GM23338 (cell line): ENCODE measurements around the gene SOS2. TPM values are rescaled to one million over a fixed set of nuclear protein-coding genes. Genes with fewer than 3 reads are reported as not detected.

Experiments used
- ATAC-seq: fragments of 200-7000 bp; cut with Tn5 transposase; 3 replicates; pipeline ENCODE4 v1.9.1; 2020
- DNase-seq: peaks from one replicate; pipeline ENCODE4 v3.0.0-alpha.2; 2015; ENCODE audit warnings: low spot score
- H2AFZ ChIP-seq: fragments of 200-600 bp; sonication (generic); 2 replicates; pipeline ENCODE4 v1.8.0; 2016; ENCODE audit warnings: antibody characterized with exemption, mild to moderate bottlenecking, moderate library complexity
- H3F3A ChIP-seq: fragments of 200-600 bp; sonication (generic); replicated peaks from 2 replicates; pipeline ENCODE4 v1.8.0; 2017; ENCODE audit warnings: antibody characterized with exemption, mixed run types, low read depth
- H3K27ac ChIP-seq: fragments of 200-600 bp; sonication (generic); 2 replicates; pipeline ENCODE4 v1.6.1; 2016; ENCODE audit warnings: low read depth
- H3K27me3 ChIP-seq: fragments of 200-600 bp; sonication (generic); 2 replicates; pipeline ENCODE4 v1.8.0; 2016; ENCODE audit warnings: mild to moderate bottlenecking, mixed run types, moderate library complexity; ENCODE audit not compliant: insufficient read depth
- H3K36me3 ChIP-seq: fragments of 200-600 bp; sonication (generic); 2 replicates; pipeline ENCODE4 v1.8.0; 2016; ENCODE audit warnings: mild to moderate bottlenecking; ENCODE audit not compliant: insufficient read depth
- H3K4me1 ChIP-seq: fragments of 200-600 bp; sonication (generic); 2 replicates; pipeline ENCODE4 v1.8.0; 2016; ENCODE audit warnings: mild to moderate bottlenecking, moderate library complexity; ENCODE audit not compliant: insufficient read depth
- H3K4me2 ChIP-seq: fragments of 200-600 bp; sonication (generic); 2 replicates; pipeline ENCODE4 v1.7.1; 2017; ENCODE audit warnings: mixed run types
- H3K4me3 ChIP-seq: fragments of 200-600 bp; sonication (generic); 2 replicates; pipeline ENCODE4 v1.6.1; 2016; ENCODE audit warnings: mixed run types
- H3K79me2 ChIP-seq: fragments of 200-600 bp; sonication (generic); replicated peaks from 2 replicates; pipeline ENCODE4 v1.8.0; 2017; ENCODE audit warnings: mild to moderate bottlenecking; ENCODE audit not compliant: insufficient read depth
- H3K9me2 ChIP-seq: fragments of 200-600 bp; sonication (generic); 2 replicates; pipeline ENCODE4 v1.8.0; 2017; ENCODE audit not compliant: insufficient read depth
- H4K20me1 ChIP-seq: fragments of 200-600 bp; sonication (generic); replicated peaks from 2 replicates; pipeline ENCODE4 v1.8.0; 2017; ENCODE audit warnings: mild to moderate bottlenecking; ENCODE audit not compliant: insufficient read depth
- H3K27ac Mint-ChIP-seq: 2 replicates; pipeline ENCODE4 v1.8.0; 2020; ENCODE audit warnings: inconsistent platforms, mild to moderate bottlenecking, moderate library complexity, mixed read lengths
- H3K27me3 Mint-ChIP-seq: 3 replicates; pipeline ENCODE4 v1.8.0; 2022; ENCODE audit warnings: low read depth, mild to moderate bottlenecking, moderate library complexity, mixed read lengths, inconsistent platforms; ENCODE audit not compliant: insufficient read depth, poor library complexity
- H3K36me3 Mint-ChIP-seq: 3 replicates; pipeline ENCODE4 v1.8.0; 2021; ENCODE audit warnings: low read depth, mild to moderate bottlenecking, inconsistent platforms, moderate library complexity, mixed read lengths
- H3K4me1 Mint-ChIP-seq: 3 replicates; pipeline ENCODE4 v1.8.0; 2020; ENCODE audit warnings: mild to moderate bottlenecking, inconsistent platforms, mixed read lengths
- H3K4me3 Mint-ChIP-seq: 3 replicates; pipeline ENCODE4 v1.8.0; 2021; ENCODE audit warnings: moderate library complexity, mild to moderate bottlenecking, inconsistent platforms, mixed read lengths
- H3K9me3 Mint-ChIP-seq: 3 replicates; pipeline ENCODE4 v1.8.0; 2020; ENCODE audit warnings: moderate library complexity, mild to moderate bottlenecking, inconsistent platforms, mixed read lengths
- CREB1 ChIP-seq: fragments of 250-450 bp; sonication (Bioruptor Pico); IDR thresholded peaks from 2 replicates; pipeline ENCODE4 v1.5.0; 2020; ENCODE audit warnings: low read depth, mild to moderate bottlenecking, moderate library complexity
- CTCF ChIP-seq, 2 experiments: fragments of 200-600 bp in 1 of 2; sonication (generic) in 1 of 2; conservative IDR thresholded peaks; 2 replicates each; pipeline versions ENCODE4 v1.5.1 to v1.6.1; 2016 to 2017; ENCODE audit warnings: antibody characterized with exemption in 2 of 2, low read depth in 2 of 2, mild to moderate bottlenecking in 2 of 2, moderate library complexity in 1 of 2
- NANOG ChIP-seq: IDR thresholded peaks from 2 replicates; pipeline ENCODE4 v1.6.1; 2016; ENCODE audit warnings: antibody characterized with exemption, borderline replicate concordance
- POLR2AphosphoS5 ChIP-seq: IDR thresholded peaks from 2 replicates; pipeline ENCODE4 v1.6.1; 2016; ENCODE audit warnings: antibody characterized with exemption, low read depth
- STAT1 ChIP-seq: IDR thresholded peaks from one replicate; pipeline ENCODE4 v1.6.1; 2016; ENCODE audit warnings: antibody characterized with exemption; ENCODE audit not compliant: unreplicated experiment
- ZNF114 ChIP-seq: fragments of 250-450 bp; sonication (Bioruptor Pico); IDR thresholded peaks from 2 replicates; pipeline ENCODE4 v1.5.0; 2020; ENCODE audit warnings: mild to moderate bottlenecking, moderate library complexity
- ZNF331 ChIP-seq: fragments of 250-450 bp; sonication (Bioruptor Pico); IDR thresholded peaks from 2 replicates; pipeline ENCODE4 v1.5.0; 2020; ENCODE audit warnings: low read depth, mild to moderate bottlenecking, moderate library complexity
- polyA plus RNA-seq: library from polyadenylated mRNA; unstranded; fragments of >200 nt; fragmentation: Nextera tagmentation; extraction: Ambion mirVana; gene quantifications from 2 replicates; pipeline ENCODE4 v1.2.1, GENCODE V29; 2016
- total RNA-seq: library from RNA; depleted of rRNA; stranded (reverse); fragments of >200 nt; shearing (Covaris generic); gene quantifications from 2 replicates; pipeline ENCODE4 v1.2.3, GENCODE V29; 2014
- TF ChIP-seq, protein P1 (sequence below): fragments of 250-450 bp; sonication (Bioruptor Pico); IDR thresholded peaks from 2 replicates; pipeline ENCODE4 v1.5.0; 2020; ENCODE audit warnings: mild to moderate bottlenecking, moderate library complexity

The SOS2 gene
- total and polyA plus RNA-seq, 2 experiments from 2014 or later: 3.5 to 11.4 TPM

GRCh38 chr14:50070840-50071548 is 160.4 kb downstream of the SOS2 start (continued):
- TF ChIP-seq, protein P1, sequence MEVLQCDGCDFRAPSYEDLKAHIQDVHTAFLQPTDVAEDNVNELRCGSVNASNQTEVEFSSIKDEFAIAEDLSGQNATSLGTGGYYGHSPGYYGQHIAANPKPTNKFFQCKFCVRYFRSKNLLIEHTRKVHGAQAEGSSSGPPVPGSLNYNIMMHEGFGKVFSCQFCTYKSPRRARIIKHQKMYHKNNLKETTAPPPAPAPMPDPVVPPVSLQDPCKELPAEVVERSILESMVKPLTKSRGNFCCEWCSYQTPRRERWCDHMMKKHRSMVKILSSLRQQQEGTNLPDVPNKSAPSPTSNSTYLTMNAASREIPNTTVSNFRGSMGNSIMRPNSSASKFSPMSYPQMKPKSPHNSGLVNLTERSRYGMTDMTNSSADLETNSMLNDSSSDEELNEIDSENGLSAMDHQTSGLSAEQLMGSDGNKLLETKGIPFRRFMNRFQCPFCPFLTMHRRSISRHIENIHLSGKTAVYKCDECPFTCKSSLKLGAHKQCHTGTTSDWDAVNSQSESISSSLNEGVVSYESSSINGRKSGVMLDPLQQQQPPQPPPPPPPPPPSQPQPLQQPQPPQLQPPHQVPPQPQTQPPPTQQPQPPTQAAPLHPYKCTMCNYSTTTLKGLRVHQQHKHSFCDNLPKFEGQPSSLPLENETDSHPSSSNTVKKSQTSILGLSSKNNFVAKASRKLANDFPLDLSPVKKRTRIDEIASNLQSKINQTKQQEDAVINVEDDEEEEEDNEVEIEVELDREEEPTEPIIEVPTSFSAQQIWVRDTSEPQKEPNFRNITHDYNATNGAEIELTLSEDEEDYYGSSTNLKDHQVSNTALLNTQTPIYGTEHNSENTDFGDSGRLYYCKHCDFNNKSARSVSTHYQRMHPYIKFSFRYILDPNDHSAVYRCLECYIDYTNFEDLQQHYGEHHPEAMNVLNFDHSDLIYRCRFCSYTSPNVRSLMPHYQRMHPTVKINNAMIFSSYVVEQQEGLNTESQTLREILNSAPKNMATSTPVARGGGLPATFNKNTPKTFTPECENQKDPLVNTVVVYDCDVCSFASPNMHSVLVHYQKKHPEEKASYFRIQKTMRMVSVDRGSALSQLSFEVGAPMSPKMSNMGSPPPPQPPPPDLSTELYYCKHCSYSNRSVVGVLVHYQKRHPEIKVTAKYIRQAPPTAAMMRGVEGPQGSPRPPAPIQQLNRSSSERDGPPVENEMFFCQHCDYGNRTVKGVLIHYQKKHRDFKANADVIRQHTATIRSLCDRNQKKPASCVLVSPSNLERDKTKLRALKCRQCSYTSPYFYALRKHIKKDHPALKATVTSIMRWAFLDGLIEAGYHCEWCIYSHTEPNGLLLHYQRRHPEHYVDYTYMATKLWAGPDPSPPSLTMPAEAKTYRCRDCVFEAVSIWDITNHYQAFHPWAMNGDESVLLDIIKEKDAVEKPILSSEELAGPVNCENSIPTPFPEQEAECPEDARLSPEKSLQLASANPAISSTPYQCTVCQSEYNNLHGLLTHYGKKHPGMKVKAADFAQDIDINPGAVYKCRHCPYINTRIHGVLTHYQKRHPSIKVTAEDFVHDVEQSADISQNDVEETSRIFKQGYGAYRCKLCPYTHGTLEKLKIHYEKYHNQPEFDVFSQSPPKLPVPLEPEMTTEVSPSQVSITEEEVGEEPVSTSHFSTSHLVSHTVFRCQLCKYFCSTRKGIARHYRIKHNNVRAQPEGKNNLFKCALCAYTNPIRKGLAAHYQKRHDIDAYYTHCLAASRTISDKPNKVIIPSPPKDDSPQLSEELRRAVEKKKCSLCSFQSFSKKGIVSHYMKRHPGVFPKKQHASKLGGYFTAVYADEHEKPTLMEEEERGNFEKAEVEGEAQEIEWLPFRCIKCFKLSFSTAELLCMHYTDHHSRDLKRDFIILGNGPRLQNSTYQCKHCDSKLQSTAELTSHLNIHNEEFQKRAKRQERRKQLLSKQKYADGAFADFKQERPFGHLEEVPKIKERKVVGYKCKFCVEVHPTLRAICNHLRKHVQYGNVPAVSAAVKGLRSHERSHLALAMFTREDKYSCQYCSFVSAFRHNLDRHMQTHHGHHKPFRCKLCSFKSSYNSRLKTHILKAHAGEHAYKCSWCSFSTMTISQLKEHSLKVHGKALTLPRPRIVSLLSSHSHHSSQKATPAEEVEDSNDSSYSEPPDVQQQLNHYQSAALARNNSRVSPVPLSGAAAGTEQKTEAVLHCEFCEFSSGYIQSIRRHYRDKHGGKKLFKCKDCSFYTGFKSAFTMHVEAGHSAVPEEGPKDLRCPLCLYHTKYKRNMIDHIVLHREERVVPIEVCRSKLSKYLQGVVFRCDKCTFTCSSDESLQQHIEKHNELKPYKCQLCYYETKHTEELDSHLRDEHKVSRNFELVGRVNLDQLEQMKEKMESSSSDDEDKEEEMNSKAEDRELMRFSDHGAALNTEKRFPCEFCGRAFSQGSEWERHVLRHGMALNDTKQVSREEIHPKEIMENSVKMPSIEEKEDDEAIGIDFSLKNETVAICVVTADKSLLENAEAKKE: no peak
- TF ChIP-seq STAT1: no peak
- no peak for TF ChIP-seq ZNF331 (CRISPR knock-in tag)
- TF ChIP-seq POLR2AphosphoS5: no peak
- TF ChIP-seq NANOG: no peak

- no peaks in the 10 kb centered on the region for H3F3A ChIP-seq
- peaks cover 2% of the 10 kb centered on the region for H3K27me3 Mint-ChIP-seq
- H3K4me2 ChIP-seq: no peak overlapping the region
- no peaks in the 10 kb centered on the region for H3K79me2 ChIP-seq
- H3K27ac Mint-ChIP-seq: no peak overlapping the region
- no peaks in the 10 kb centered on the region for H3K9me3 Mint-ChIP-seq
- H3K4me1 ChIP-seq: no peaks in the 10 kb centered on the region
- ATAC-seq: no peak
- H3K27ac ChIP-seq: no peak overlapping the region
- H4K20me1 ChIP-seq: no peaks in the 10 kb centered on the region
- no peaks in the 10 kb centered on the region for H3K9me2 ChIP-seq
- H3K36me3 Mint-ChIP-seq: no peaks in the 10 kb centered on the region
- no peak for DNase-seq
- H3K4me3 Mint-ChIP-seq: no peak overlapping the region
- H3K27me3 ChIP-seq: no peaks in the 10 kb centered on the region
- H3K36me3 ChIP-seq: no peaks in the 10 kb centered on the region
- H3K4me1 Mint-ChIP-seq: peaks cover 8% of the 10 kb centered on the region; the same call in 2 of the 3 replicates
- H2AFZ ChIP-seq: no peak overlapping the region
- H3K4me3 ChIP-seq: no peak overlapping the region
- TF ChIP-seq CTCF (conservative IDR thresholded peaks at IDR 0.05; ENCODE audit: low read depth in 2 of 2) (no peak), CREB1 (no peak), ZNF114 (CRISPR knock-in tag) (no peak), STAT1 (no peak), POLR2AphosphoS5 (no peak)
- TF ChIP-seq, protein P1: no peak
Observed at GRCh38 chr14:50070230-50070629, 161.1 kb downstream of the SOS2 start.
